SU-DHL-6 (cell line): Measurements from ENCODE around the gene NAP1L4.

Experiments
- EZH2phosphoT487 ChIP-seq: fragments of 200-600 bp; sonication (generic), shearing (Covaris generic); conservative IDR thresholded peaks from 2 replicates; pipeline ENCODE4 v1.6.1; 2018; ENCODE audit warnings: mild to moderate bottlenecking, antibody characterized with exemption, low read length, moderate library complexity, mixed read lengths
- TF ChIP-seq, protein P1 (sequence below): fragments of 200-600 bp; sonication (generic); IDR thresholded peaks from one replicate; pipeline ENCODE4 v1.5.1; 2017; ENCODE audit warnings: antibody characterized with exemption, mild to moderate bottlenecking, low read length, moderate library complexity; ENCODE audit not compliant: insufficient read depth, poor library complexity, severe bottlenecking

DNA sequence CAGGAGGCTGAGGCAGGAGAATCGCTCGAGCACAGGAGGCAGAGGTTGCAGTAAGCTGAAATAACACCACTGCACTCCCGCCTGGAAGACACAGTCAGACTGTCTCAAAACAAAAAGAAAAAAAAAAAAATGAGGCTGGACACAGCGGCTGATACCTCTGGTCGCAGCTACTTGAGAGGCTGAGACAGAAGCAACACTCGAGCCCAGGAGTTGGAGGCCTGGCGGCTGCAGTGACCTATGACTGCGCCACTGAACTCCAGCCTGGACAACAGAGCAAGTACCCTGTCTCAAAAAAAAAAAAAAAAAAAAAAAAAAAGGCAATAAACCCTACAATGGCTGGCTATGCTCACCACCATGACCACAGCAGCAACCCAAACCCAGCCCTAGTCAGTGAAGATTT, 11.0 kb downstream of the NAP1L4 start:
- TF ChIP-seq, protein P1, sequence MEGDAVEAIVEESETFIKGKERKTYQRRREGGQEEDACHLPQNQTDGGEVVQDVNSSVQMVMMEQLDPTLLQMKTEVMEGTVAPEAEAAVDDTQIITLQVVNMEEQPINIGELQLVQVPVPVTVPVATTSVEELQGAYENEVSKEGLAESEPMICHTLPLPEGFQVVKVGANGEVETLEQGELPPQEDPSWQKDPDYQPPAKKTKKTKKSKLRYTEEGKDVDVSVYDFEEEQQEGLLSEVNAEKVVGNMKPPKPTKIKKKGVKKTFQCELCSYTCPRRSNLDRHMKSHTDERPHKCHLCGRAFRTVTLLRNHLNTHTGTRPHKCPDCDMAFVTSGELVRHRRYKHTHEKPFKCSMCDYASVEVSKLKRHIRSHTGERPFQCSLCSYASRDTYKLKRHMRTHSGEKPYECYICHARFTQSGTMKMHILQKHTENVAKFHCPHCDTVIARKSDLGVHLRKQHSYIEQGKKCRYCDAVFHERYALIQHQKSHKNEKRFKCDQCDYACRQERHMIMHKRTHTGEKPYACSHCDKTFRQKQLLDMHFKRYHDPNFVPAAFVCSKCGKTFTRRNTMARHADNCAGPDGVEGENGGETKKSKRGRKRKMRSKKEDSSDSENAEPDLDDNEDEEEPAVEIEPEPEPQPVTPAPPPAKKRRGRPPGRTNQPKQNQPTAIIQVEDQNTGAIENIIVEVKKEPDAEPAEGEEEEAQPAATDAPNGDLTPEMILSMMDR: no peak
- no peak for TF ChIP-seq EZH2phosphoT487
